Activated CD8-positive, alpha-beta memory T cell treated with anti-CD3 and anti-CD28 coated beads, Interleukin-2, amount 50 U/mL, for 4 hours (primary cell): Measurements from ENCODE around the gene UBAC2.

ENCODE experiments used
- DNase-seq: peaks from one replicate; pipeline ENCODE4 v3.0.0-alpha.2; 2020

The UBAC2 gene

GRCh38 chr13:99404005-99404755 is 203.5 kb downstream of the UBAC2 start:
- DNase-seq: peak; percentile 9

- DNase-seq: peak; percentile 4
These were observed 205.3 kb downstream of the UBAC2 start for GRCh38 chr13:99405966-99406365.

GRCh38 chr13:99406799-99407201 is 206.1 kb downstream of the UBAC2 start:
- DNase-seq: no peak

- peak; percentile 11 for DNase-seq
These were observed 207.4 kb downstream of the UBAC2 start for GRCh38 chr13:99407906-99408702.

- no peak for DNase-seq
These were observed 208.0 kb downstream of the UBAC2 start for GRCh38 chr13:99408703-99409000.

- DNase-seq: peak; percentile 5
These were observed 208.9 kb downstream of the UBAC2 start for GRCh38 chr13:99409461-99410083.

GRCh38 chr13:99410646-99411475 is 210.2 kb downstream of the UBAC2 start:
- peak; percentile 8 for DNase-seq

GRCh38 chr13:99412856-99413255 is 212.2 kb downstream of the UBAC2 start:
- DNase-seq: no peak

GRCh38 chr13:99414048-99414995 is 213.7 kb downstream of the UBAC2 start:
- no peak for DNase-seq

GRCh38 chr13:99415014-99415650 is 214.5 kb downstream of the UBAC2 start:
- no peak for DNase-seq

- DNase-seq: peak; percentile 65
These were observed 215.2 kb downstream of the UBAC2 start for GRCh38 chr13:99415851-99416331.

GRCh38 chr13:99416411-99417121 is 215.9 kb downstream of the UBAC2 start:
- no peak for DNase-seq

- DNase-seq: no peak
These were observed 216.8 kb downstream of the UBAC2 start for GRCh38 chr13:99417201-99418102.

GRCh38 chr13:99418103-99418842 is 217.6 kb downstream of the UBAC2 start:
- DNase-seq: no peak

- DNase-seq: no peak
These were observed 218.1 kb downstream of the UBAC2 start for GRCh38 chr13:99418843-99419140.

GRCh38 chr13:99419591-99420243 is 219.1 kb downstream of the UBAC2 start:
- no peak for DNase-seq

GRCh38 chr13:99421271-99421670 is 220.6 kb downstream of the UBAC2 start:
- no peak for DNase-seq
